GM23338 (cell line): ENCODE measurements around the gene CYFIP1. TPM values are rescaled to one million over a fixed set of nuclear protein-coding genes. Genes with fewer than 3 reads are reported as not detected.

Source experiments
- ATAC-seq: fragments of 200-7000 bp; cut with Tn5 transposase; 3 replicates; pipeline ENCODE4 v1.9.1; 2020
- DNase-seq: peaks from one replicate; pipeline ENCODE4 v3.0.0-alpha.2; 2015; ENCODE audit warnings: low spot score
- H2AFZ ChIP-seq: fragments of 200-600 bp; sonication (generic); 2 replicates; pipeline ENCODE4 v1.8.0; 2016; ENCODE audit warnings: antibody characterized with exemption, mild to moderate bottlenecking, moderate library complexity
- H3F3A ChIP-seq: fragments of 200-600 bp; sonication (generic); replicated peaks from 2 replicates; pipeline ENCODE4 v1.8.0; 2017; ENCODE audit warnings: antibody characterized with exemption, mixed run types, low read depth
- H3K27ac ChIP-seq: fragments of 200-600 bp; sonication (generic); 2 replicates; pipeline ENCODE4 v1.6.1; 2016; ENCODE audit warnings: low read depth
- H3K27me3 ChIP-seq: fragments of 200-600 bp; sonication (generic); 2 replicates; pipeline ENCODE4 v1.8.0; 2016; ENCODE audit warnings: mild to moderate bottlenecking, mixed run types, moderate library complexity; ENCODE audit not compliant: insufficient read depth
- H3K36me3 ChIP-seq: fragments of 200-600 bp; sonication (generic); 2 replicates; pipeline ENCODE4 v1.8.0; 2016; ENCODE audit warnings: mild to moderate bottlenecking; ENCODE audit not compliant: insufficient read depth
- H3K4me1 ChIP-seq: fragments of 200-600 bp; sonication (generic); 2 replicates; pipeline ENCODE4 v1.8.0; 2016; ENCODE audit warnings: mild to moderate bottlenecking, moderate library complexity; ENCODE audit not compliant: insufficient read depth
- H3K4me2 ChIP-seq: fragments of 200-600 bp; sonication (generic); 2 replicates; pipeline ENCODE4 v1.7.1; 2017; ENCODE audit warnings: mixed run types
- H3K4me3 ChIP-seq: fragments of 200-600 bp; sonication (generic); 2 replicates; pipeline ENCODE4 v1.6.1; 2016; ENCODE audit warnings: mixed run types
- H3K79me2 ChIP-seq: fragments of 200-600 bp; sonication (generic); replicated peaks from 2 replicates; pipeline ENCODE4 v1.8.0; 2017; ENCODE audit warnings: mild to moderate bottlenecking; ENCODE audit not compliant: insufficient read depth
- H3K9me2 ChIP-seq: fragments of 200-600 bp; sonication (generic); 2 replicates; pipeline ENCODE4 v1.8.0; 2017; ENCODE audit not compliant: insufficient read depth
- H4K20me1 ChIP-seq: fragments of 200-600 bp; sonication (generic); replicated peaks from 2 replicates; pipeline ENCODE4 v1.8.0; 2017; ENCODE audit warnings: mild to moderate bottlenecking; ENCODE audit not compliant: insufficient read depth
- H3K27ac Mint-ChIP-seq: 2 replicates; pipeline ENCODE4 v1.8.0; 2020; ENCODE audit warnings: inconsistent platforms, mild to moderate bottlenecking, moderate library complexity, mixed read lengths
- H3K27me3 Mint-ChIP-seq: 3 replicates; pipeline ENCODE4 v1.8.0; 2022; ENCODE audit warnings: low read depth, mild to moderate bottlenecking, moderate library complexity, mixed read lengths, inconsistent platforms; ENCODE audit not compliant: insufficient read depth, poor library complexity
- H3K36me3 Mint-ChIP-seq: 3 replicates; pipeline ENCODE4 v1.8.0; 2021; ENCODE audit warnings: low read depth, mild to moderate bottlenecking, inconsistent platforms, moderate library complexity, mixed read lengths
- H3K4me1 Mint-ChIP-seq: 3 replicates; pipeline ENCODE4 v1.8.0; 2020; ENCODE audit warnings: mild to moderate bottlenecking, inconsistent platforms, mixed read lengths
- H3K4me3 Mint-ChIP-seq: 3 replicates; pipeline ENCODE4 v1.8.0; 2021; ENCODE audit warnings: moderate library complexity, mild to moderate bottlenecking, inconsistent platforms, mixed read lengths
- H3K9me3 Mint-ChIP-seq: 3 replicates; pipeline ENCODE4 v1.8.0; 2020; ENCODE audit warnings: moderate library complexity, mild to moderate bottlenecking, inconsistent platforms, mixed read lengths
- CREB1 ChIP-seq: fragments of 250-450 bp; sonication (Bioruptor Pico); IDR thresholded peaks from 2 replicates; pipeline ENCODE4 v1.5.0; 2020; ENCODE audit warnings: low read depth, mild to moderate bottlenecking, moderate library complexity
- ETS1 ChIP-seq: IDR thresholded peaks from 2 replicates; pipeline ENCODE4 v1.6.1; 2016; ENCODE audit warnings: antibody characterized with exemption
- EZH2 ChIP-seq: fragments of 200-600 bp; sonication (generic); IDR thresholded peaks from one replicate; pipeline ENCODE4 v1.8.0; 2017; ENCODE audit warnings: antibody characterized with exemption, mild to moderate bottlenecking, low read depth; ENCODE audit not compliant: unreplicated experiment
- EZH2phosphoT487 ChIP-seq: fragments of 200-600 bp; sonication (generic); IDR thresholded peaks from one replicate; pipeline ENCODE4 v1.8.1; 2018; ENCODE audit warnings: antibody characterized with exemption; ENCODE audit not compliant: unreplicated experiment
- JUNB ChIP-seq: IDR thresholded peaks from one replicate; pipeline ENCODE4 v1.6.1; 2016; ENCODE audit warnings: antibody characterized with exemption; ENCODE audit not compliant: unreplicated experiment
- NANOG ChIP-seq: IDR thresholded peaks from 2 replicates; pipeline ENCODE4 v1.6.1; 2016; ENCODE audit warnings: antibody characterized with exemption, borderline replicate concordance
- POLR2AphosphoS5 ChIP-seq: IDR thresholded peaks from 2 replicates; pipeline ENCODE4 v1.6.1; 2016; ENCODE audit warnings: antibody characterized with exemption, low read depth
- STAT1 ChIP-seq: IDR thresholded peaks from one replicate; pipeline ENCODE4 v1.6.1; 2016; ENCODE audit warnings: antibody characterized with exemption; ENCODE audit not compliant: unreplicated experiment
- ZNF114 ChIP-seq: fragments of 250-450 bp; sonication (Bioruptor Pico); IDR thresholded peaks from 2 replicates; pipeline ENCODE4 v1.5.0; 2020; ENCODE audit warnings: mild to moderate bottlenecking, moderate library complexity
- polyA plus RNA-seq: library from polyadenylated mRNA; unstranded; fragments of >200 nt; fragmentation: Nextera tagmentation; extraction: Ambion mirVana; gene quantifications from 2 replicates; pipeline ENCODE4 v1.2.1, GENCODE V29; 2016
- total RNA-seq: library from RNA; depleted of rRNA; stranded (reverse); fragments of >200 nt; shearing (Covaris generic); gene quantifications from 2 replicates; pipeline ENCODE4 v1.2.3, GENCODE V29; 2014
- TF ChIP-seq, protein P1 (sequence below), 2 experiments: fragments of 200-600 bp in 1 of 2; sonication (generic) in 1 of 2; conservative IDR thresholded peaks; 2 replicates each; pipeline versions ENCODE4 v1.5.1 to v1.6.1; 2016 to 2017; ENCODE audit warnings: antibody characterized with exemption in 2 of 2, low read depth in 2 of 2, mild to moderate bottlenecking in 2 of 2, moderate library complexity in 1 of 2
- TF ChIP-seq, protein P2 (sequence below): fragments of 250-450 bp; sonication (Bioruptor Pico); IDR thresholded peaks from 2 replicates; pipeline ENCODE4 v1.5.0; 2020; ENCODE audit warnings: mild to moderate bottlenecking, moderate library complexity
- TF ChIP-seq, protein P3 (sequence below): IDR thresholded peaks from one replicate; pipeline ENCODE4 v1.6.1; 2018; ENCODE audit warnings: antibody characterized with exemption; ENCODE audit not compliant: unreplicated experiment

CYFIP1 gene
- total and polyA plus RNA-seq, 2 experiments from 2014 or later = 20.0 to 73.9 TPM

- TF ChIP-seq STAT1 = no peak
- TF ChIP-seq CREB1 (CRISPR knock-in tag) = no peak; the same call in 1 of the 2 replicates
- no peak for TF ChIP-seq EZH2phosphoT487
- TF ChIP-seq JUNB = no peak
- TF ChIP-seq, protein P1, sequence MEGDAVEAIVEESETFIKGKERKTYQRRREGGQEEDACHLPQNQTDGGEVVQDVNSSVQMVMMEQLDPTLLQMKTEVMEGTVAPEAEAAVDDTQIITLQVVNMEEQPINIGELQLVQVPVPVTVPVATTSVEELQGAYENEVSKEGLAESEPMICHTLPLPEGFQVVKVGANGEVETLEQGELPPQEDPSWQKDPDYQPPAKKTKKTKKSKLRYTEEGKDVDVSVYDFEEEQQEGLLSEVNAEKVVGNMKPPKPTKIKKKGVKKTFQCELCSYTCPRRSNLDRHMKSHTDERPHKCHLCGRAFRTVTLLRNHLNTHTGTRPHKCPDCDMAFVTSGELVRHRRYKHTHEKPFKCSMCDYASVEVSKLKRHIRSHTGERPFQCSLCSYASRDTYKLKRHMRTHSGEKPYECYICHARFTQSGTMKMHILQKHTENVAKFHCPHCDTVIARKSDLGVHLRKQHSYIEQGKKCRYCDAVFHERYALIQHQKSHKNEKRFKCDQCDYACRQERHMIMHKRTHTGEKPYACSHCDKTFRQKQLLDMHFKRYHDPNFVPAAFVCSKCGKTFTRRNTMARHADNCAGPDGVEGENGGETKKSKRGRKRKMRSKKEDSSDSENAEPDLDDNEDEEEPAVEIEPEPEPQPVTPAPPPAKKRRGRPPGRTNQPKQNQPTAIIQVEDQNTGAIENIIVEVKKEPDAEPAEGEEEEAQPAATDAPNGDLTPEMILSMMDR (conservative IDR thresholded peaks at IDR 0.05; ENCODE audit: low read depth in 2 of 2) = no peak
- no peak for TF ChIP-seq EZH2
- TF ChIP-seq ZNF114 (CRISPR knock-in tag) = peak; percentile 59; the same call in 1 of the 2 replicates
- peak; percentile 86 for TF ChIP-seq NANOG
- TF ChIP-seq ETS1 = no peak
- TF ChIP-seq, protein P2, sequence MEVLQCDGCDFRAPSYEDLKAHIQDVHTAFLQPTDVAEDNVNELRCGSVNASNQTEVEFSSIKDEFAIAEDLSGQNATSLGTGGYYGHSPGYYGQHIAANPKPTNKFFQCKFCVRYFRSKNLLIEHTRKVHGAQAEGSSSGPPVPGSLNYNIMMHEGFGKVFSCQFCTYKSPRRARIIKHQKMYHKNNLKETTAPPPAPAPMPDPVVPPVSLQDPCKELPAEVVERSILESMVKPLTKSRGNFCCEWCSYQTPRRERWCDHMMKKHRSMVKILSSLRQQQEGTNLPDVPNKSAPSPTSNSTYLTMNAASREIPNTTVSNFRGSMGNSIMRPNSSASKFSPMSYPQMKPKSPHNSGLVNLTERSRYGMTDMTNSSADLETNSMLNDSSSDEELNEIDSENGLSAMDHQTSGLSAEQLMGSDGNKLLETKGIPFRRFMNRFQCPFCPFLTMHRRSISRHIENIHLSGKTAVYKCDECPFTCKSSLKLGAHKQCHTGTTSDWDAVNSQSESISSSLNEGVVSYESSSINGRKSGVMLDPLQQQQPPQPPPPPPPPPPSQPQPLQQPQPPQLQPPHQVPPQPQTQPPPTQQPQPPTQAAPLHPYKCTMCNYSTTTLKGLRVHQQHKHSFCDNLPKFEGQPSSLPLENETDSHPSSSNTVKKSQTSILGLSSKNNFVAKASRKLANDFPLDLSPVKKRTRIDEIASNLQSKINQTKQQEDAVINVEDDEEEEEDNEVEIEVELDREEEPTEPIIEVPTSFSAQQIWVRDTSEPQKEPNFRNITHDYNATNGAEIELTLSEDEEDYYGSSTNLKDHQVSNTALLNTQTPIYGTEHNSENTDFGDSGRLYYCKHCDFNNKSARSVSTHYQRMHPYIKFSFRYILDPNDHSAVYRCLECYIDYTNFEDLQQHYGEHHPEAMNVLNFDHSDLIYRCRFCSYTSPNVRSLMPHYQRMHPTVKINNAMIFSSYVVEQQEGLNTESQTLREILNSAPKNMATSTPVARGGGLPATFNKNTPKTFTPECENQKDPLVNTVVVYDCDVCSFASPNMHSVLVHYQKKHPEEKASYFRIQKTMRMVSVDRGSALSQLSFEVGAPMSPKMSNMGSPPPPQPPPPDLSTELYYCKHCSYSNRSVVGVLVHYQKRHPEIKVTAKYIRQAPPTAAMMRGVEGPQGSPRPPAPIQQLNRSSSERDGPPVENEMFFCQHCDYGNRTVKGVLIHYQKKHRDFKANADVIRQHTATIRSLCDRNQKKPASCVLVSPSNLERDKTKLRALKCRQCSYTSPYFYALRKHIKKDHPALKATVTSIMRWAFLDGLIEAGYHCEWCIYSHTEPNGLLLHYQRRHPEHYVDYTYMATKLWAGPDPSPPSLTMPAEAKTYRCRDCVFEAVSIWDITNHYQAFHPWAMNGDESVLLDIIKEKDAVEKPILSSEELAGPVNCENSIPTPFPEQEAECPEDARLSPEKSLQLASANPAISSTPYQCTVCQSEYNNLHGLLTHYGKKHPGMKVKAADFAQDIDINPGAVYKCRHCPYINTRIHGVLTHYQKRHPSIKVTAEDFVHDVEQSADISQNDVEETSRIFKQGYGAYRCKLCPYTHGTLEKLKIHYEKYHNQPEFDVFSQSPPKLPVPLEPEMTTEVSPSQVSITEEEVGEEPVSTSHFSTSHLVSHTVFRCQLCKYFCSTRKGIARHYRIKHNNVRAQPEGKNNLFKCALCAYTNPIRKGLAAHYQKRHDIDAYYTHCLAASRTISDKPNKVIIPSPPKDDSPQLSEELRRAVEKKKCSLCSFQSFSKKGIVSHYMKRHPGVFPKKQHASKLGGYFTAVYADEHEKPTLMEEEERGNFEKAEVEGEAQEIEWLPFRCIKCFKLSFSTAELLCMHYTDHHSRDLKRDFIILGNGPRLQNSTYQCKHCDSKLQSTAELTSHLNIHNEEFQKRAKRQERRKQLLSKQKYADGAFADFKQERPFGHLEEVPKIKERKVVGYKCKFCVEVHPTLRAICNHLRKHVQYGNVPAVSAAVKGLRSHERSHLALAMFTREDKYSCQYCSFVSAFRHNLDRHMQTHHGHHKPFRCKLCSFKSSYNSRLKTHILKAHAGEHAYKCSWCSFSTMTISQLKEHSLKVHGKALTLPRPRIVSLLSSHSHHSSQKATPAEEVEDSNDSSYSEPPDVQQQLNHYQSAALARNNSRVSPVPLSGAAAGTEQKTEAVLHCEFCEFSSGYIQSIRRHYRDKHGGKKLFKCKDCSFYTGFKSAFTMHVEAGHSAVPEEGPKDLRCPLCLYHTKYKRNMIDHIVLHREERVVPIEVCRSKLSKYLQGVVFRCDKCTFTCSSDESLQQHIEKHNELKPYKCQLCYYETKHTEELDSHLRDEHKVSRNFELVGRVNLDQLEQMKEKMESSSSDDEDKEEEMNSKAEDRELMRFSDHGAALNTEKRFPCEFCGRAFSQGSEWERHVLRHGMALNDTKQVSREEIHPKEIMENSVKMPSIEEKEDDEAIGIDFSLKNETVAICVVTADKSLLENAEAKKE (CRISPR knock-in tag) = peak; percentile 97
- TF ChIP-seq, protein P3, sequence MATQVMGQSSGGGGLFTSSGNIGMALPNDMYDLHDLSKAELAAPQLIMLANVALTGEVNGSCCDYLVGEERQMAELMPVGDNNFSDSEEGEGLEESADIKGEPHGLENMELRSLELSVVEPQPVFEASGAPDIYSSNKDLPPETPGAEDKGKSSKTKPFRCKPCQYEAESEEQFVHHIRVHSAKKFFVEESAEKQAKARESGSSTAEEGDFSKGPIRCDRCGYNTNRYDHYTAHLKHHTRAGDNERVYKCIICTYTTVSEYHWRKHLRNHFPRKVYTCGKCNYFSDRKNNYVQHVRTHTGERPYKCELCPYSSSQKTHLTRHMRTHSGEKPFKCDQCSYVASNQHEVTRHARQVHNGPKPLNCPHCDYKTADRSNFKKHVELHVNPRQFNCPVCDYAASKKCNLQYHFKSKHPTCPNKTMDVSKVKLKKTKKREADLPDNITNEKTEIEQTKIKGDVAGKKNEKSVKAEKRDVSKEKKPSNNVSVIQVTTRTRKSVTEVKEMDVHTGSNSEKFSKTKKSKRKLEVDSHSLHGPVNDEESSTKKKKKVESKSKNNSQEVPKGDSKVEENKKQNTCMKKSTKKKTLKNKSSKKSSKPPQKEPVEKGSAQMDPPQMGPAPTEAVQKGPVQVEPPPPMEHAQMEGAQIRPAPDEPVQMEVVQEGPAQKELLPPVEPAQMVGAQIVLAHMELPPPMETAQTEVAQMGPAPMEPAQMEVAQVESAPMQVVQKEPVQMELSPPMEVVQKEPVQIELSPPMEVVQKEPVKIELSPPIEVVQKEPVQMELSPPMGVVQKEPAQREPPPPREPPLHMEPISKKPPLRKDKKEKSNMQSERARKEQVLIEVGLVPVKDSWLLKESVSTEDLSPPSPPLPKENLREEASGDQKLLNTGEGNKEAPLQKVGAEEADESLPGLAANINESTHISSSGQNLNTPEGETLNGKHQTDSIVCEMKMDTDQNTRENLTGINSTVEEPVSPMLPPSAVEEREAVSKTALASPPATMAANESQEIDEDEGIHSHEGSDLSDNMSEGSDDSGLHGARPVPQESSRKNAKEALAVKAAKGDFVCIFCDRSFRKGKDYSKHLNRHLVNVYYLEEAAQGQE = no peak
- no peak for TF ChIP-seq POLR2AphosphoS5
- Histone ChIP-seq H3K9me2 (no peaks in the 10 kb centered on the region), H2AFZ (no peak overlapping the region), H3K79me2 (no peaks in the 10 kb centered on the region), H3K4me2 (peak overlapping the region; percentile 61), H3K4me1 (peaks cover 31% of the 10 kb centered on the region), H3K27me3 (no peaks in the 10 kb centered on the region), H3K27ac (no peak overlapping the region), H3K4me3 (0 out of 2 replicates have a peak overlapping the region, but pooled peaks have one; percentile 8), H3K36me3 (no peaks in the 10 kb centered on the region), H4K20me1 (no peaks in the 10 kb centered on the region), H3F3A (no peaks in the 10 kb centered on the region; the same call in 1 of the 2 replicates)
- peaks cover 31% of the 10 kb centered on the region for H3K36me3 Mint-ChIP-seq
- H3K4me3 Mint-ChIP-seq = peak overlapping the region; percentile 46; the same call in 1 of the 3 replicates
- no peaks in the 10 kb centered on the region for H3K9me3 Mint-ChIP-seq
- H3K4me1 Mint-ChIP-seq = peaks cover 42% of the 10 kb centered on the region
- H3K27me3 Mint-ChIP-seq = peaks cover 9% of the 10 kb centered on the region
- DNase-seq = peak; percentile 76
- H3K27ac Mint-ChIP-seq = peak overlapping the region; percentile 77; the same call in 1 of the 2 replicates
- peak; percentile 96 for ATAC-seq
Measured at GRCh38 chr15:22827125-22827524, 153.0 kb downstream of the CYFIP1 start.
